ENCODE measurements around the gene CTAGE9.

DNA sequence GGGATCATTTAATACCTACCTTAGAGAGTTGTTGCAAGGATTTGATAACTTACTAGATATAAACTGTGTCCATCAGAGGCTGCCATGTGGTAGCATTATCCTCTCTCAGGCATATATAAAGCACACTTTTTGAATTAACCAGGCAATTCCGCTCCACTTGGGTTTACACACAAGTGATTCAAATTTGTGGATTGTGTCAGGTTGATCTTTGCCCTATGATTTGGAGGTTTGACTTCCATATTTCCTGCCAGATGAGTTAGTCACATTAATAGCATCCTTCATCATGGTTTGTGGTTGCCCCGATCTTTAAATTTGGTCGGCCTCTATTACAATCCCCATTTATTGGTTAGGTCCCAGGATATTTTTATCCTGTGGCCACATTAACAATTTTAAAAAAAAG, 44.8 kb upstream of the CTAGE9 start:
- TF ChIP-seq CTCF (IDR thresholded peaks at IDR 0.05 in 8 of 11, conservative IDR thresholded peaks at IDR 0.05 in 3 of 11) (no peak), POLR2A (IDR thresholded peaks at IDR 0.05) (no peak), POLR2AphosphoS5 (IDR thresholded peaks at IDR 0.05) (no peak)
